OCI-LY3 (cell line): Measurements from ENCODE around the gene ASIC5.
A peak's percentile ranks its signal among the peaks of the same experiment; 100 is the strongest.

Experiments
- H2AFZ ChIP-seq: fragments of 200-600, 300-600 bp; shearing (Covaris generic); 2 replicates; pipeline ENCODE4 v1.6.0; 2014; ENCODE audit warnings: antibody characterized with exemption, low read depth, low read length
- H3K27ac ChIP-seq: fragments of 200-600, 300-600 bp; sonication (generic); 2 replicates; pipeline ENCODE4 v1.5.1; 2014; ENCODE audit warnings: mild to moderate bottlenecking, low read length, moderate library complexity, mixed read lengths
- H3K27me3 ChIP-seq: fragments of 200-600, 300-600 bp; sonication (generic); 2 replicates; pipeline ENCODE4 v1.6.1; 2014; ENCODE audit warnings: low read depth, low read length, mixed read lengths
- H3K36me3 ChIP-seq: fragments of 200-600, 300-600 bp; sonication (generic); replicated peaks from 2 replicates; pipeline ENCODE3; 2014; ENCODE audit warnings: low read depth, low read length, mixed read lengths
- H3K4me1 ChIP-seq: fragments of 300-600, 200-600 bp; sonication (generic); 2 replicates; pipeline ENCODE4 v1.6.1; 2014; ENCODE audit warnings: low read length, mixed read lengths
- H3K4me2 ChIP-seq: fragments of 200-600, 300-600 bp; sonication (generic); 2 replicates; pipeline ENCODE4 v1.6.1; 2014; ENCODE audit warnings: low read length, mixed read lengths
- H3K4me3 ChIP-seq: fragments of 300-600, 200-600 bp; sonication (generic); 2 replicates; pipeline ENCODE4 v1.5.1; 2014; ENCODE audit warnings: antibody characterized with exemption, mild to moderate bottlenecking, low read length, moderate library complexity
- H3K79me2 ChIP-seq: fragments of 300-600, 200-600 bp; shearing (Covaris generic); 2 replicates; pipeline ENCODE4 v1.6.1; 2014; ENCODE audit warnings: mild to moderate bottlenecking, low read length, mixed read lengths
- H3K9ac ChIP-seq: fragments of 300-600, 200-600 bp; shearing (Covaris generic); 2 replicates; pipeline ENCODE4 v1.6.0; 2014; ENCODE audit warnings: mild to moderate bottlenecking, low read length, moderate library complexity
- H3K9me3 ChIP-seq: fragments of 200-600, 300-600 bp; shearing (Covaris generic); 2 replicates; pipeline ENCODE4 v1.6.1; 2014; ENCODE audit warnings: low read length, mixed read lengths; ENCODE audit not compliant: insufficient read depth
- H4K20me1 ChIP-seq: fragments of 200-600, 300-600 bp; sonication (generic); 2 replicates; pipeline ENCODE4 v1.6.1; 2016; ENCODE audit warnings: low read length, mixed read lengths; ENCODE audit not compliant: insufficient read depth
- EZH2phosphoT487 ChIP-seq: fragments of 200-600 bp; shearing (Covaris generic); IDR thresholded peaks from 2 replicates; pipeline ENCODE4 v1.6.1; 2018; ENCODE audit warnings: antibody characterized with exemption, mixed run types, low read depth
- TF ChIP-seq, protein P1 (sequence below): fragments of 200-600, 300-600 bp; sonication (generic); IDR thresholded peaks from 2 replicates; pipeline ENCODE4 v1.5.1; 2014; ENCODE audit warnings: antibody characterized with exemption, low read length, low read depth

ASIC5 gene

DNA sequence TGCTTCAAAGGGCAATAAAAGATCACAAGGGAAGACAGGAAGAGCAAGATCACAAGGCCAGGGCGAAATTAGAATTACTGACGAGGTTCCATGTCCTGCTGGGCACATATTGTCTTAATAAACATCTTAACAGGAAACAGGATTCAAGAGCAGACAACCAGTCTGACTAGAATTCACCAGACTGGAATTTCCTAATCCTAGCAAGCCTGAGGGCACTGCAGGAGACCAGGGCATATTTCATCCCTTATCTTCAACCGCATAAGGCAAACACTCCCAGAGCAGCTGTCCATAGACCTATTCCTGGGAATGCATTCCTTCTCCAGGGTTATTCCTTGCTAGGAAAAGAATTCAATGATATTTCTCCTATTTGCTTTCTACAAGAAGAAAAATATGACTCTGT is 25.0 kb upstream of the ASIC5 start:
- Histone ChIP-seq H3K9me3 (no peaks in the 10 kb centered on the region), H4K20me1 (no peaks in the 10 kb centered on the region), H3K4me3 (no peak overlapping the region), H3K27me3 (no peaks in the 10 kb centered on the region), H2AFZ (no peak overlapping the region), H3K9ac (no peak overlapping the region), H3K79me2 (no peaks in the 10 kb centered on the region), H3K4me1 (peaks cover 17% of the 10 kb centered on the region), H3K4me2 (no peak overlapping the region), H3K36me3 (no peaks in the 10 kb centered on the region), H3K27ac (no peak overlapping the region)
- no peak for TF ChIP-seq EZH2phosphoT487
- TF ChIP-seq, protein P1, sequence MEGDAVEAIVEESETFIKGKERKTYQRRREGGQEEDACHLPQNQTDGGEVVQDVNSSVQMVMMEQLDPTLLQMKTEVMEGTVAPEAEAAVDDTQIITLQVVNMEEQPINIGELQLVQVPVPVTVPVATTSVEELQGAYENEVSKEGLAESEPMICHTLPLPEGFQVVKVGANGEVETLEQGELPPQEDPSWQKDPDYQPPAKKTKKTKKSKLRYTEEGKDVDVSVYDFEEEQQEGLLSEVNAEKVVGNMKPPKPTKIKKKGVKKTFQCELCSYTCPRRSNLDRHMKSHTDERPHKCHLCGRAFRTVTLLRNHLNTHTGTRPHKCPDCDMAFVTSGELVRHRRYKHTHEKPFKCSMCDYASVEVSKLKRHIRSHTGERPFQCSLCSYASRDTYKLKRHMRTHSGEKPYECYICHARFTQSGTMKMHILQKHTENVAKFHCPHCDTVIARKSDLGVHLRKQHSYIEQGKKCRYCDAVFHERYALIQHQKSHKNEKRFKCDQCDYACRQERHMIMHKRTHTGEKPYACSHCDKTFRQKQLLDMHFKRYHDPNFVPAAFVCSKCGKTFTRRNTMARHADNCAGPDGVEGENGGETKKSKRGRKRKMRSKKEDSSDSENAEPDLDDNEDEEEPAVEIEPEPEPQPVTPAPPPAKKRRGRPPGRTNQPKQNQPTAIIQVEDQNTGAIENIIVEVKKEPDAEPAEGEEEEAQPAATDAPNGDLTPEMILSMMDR, result no peak

DNA sequence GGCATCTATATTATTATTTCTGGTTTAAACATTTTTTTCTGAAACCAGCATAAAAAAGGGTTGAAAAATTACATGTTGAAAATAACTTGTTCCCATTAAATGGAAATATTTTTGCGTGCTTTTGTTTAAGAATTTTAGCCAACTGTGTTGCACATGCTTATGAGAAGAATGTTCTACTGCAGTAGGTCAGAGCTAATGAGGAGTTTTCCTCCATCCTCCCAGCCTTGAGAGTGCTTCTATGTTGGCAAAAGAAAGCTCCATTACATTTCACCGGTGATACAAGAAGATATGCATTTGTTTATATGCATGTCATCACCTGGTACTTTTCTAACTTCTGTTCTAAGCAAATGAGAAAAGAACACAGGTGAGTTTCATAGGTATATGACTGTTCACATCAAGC is 23.9 kb upstream of the ASIC5 start:
- no peak for TF ChIP-seq EZH2phosphoT487
- TF ChIP-seq, protein P1, result no peak
- H4K20me1 ChIP-seq, result no peaks in the 10 kb centered on the region
- H3K27ac ChIP-seq, result peak overlapping the region; percentile 5; the same call in 1 of the 2 replicates
- H3K4me3 ChIP-seq, result no peak overlapping the region
- no peaks in the 10 kb centered on the region for H3K79me2 ChIP-seq
- peaks cover 17% of the 10 kb centered on the region for H3K4me1 ChIP-seq
- no peak overlapping the region for H3K9ac ChIP-seq
- H3K36me3 ChIP-seq, result no peaks in the 10 kb centered on the region
- no peaks in the 10 kb centered on the region for H3K27me3 ChIP-seq
- H2AFZ ChIP-seq, result no peak overlapping the region
- H3K4me2 ChIP-seq, result peak overlapping the region; percentile 38
- no peaks in the 10 kb centered on the region for H3K9me3 ChIP-seq

DNA sequence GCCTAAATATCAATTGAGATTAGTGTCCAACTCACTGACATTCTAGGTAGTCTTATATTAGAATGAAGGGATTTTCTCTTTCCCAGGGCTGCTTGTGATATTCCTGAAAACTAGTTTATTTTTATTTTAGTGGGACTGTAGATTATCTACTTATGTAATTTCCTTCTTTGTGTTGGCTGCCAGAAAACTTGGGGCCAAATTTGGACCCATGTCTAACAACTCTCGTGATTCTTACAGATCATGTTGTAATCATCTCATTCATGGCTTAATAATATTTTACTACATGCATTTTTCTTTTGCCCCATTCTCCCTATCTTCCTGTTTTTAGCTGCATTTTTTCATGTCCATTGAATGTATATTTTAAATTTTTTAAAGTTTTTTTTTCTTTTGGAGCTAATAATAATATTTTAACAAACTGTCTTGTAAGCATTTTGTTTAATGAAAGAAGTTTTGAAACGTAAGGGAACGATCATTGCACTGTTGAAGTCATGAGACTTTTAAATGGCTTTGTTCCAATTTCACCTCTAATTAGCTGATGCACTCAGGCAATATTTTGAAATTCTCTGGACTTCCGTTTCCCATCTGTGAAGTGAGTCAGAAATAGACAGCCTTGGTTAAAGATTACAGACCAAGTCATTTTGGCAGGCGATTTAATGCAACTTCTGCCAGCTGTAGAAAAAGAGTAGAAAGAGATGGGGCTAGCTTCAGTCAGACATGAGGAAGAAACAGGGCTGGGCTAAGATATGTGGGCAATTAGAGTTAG is 23.1 kb upstream of the ASIC5 start:
- H3K79me2 ChIP-seq, result no peaks in the 10 kb centered on the region
- no peak overlapping the region for H3K4me3 ChIP-seq
- no peaks in the 10 kb centered on the region for H3K9me3 ChIP-seq
- H4K20me1 ChIP-seq, result no peaks in the 10 kb centered on the region
- H3K4me1 ChIP-seq, result peaks cover 17% of the 10 kb centered on the region
- H3K9ac ChIP-seq, result no peak overlapping the region
- H3K27me3 ChIP-seq, result no peaks in the 10 kb centered on the region
- peak overlapping the region; percentile 15; the same call in 1 of the 2 replicates for H3K27ac ChIP-seq
- H3K4me2 ChIP-seq, result peak overlapping the region; percentile 38
- no peaks in the 10 kb centered on the region for H3K36me3 ChIP-seq
- no peak overlapping the region for H2AFZ ChIP-seq
- TF ChIP-seq, protein P1, result no peak
- TF ChIP-seq EZH2phosphoT487, result no peak

DNA sequence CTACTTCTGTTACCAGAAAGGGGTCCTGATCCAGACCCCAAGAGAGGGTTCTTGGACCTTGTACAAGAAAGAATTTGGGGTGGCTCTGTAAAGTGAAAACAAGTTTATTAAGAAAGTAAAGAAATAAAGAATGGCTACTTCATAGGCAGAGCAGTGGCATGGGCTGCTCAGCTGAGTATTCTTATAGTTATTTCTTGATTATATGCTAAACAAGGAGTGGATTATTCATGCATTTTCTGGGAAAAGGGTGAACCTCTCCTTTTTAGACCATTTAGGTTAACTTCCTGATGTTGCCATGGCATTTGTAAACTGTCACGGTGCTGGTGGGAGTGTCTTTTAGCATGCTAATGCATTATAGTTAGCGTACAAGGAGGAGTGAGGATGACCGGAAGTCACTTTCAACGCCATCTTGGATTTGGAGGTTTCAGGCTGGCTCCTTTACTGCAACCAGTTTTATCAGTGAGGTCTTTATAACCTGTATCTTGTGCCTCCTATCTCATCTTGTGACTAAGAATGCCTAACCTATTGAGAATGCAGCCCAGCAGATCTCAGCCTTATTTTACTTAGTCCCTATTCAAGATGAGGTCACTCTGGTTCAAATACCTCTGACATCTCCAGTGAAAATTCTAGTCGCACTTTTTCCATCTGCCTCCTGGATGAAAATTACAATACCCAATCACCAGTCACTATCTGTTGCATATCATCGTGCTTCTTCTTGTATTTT is 21.9 kb upstream of the ASIC5 start:
- H3K27me3 ChIP-seq, result no peaks in the 10 kb centered on the region
- no peaks in the 10 kb centered on the region for H3K79me2 ChIP-seq
- no peaks in the 10 kb centered on the region for H4K20me1 ChIP-seq
- H3K36me3 ChIP-seq, result no peaks in the 10 kb centered on the region
- H3K9me3 ChIP-seq, result no peaks in the 10 kb centered on the region
- no peak overlapping the region for H3K27ac ChIP-seq
- TF ChIP-seq, protein P1, result no peak
- no peak for TF ChIP-seq EZH2phosphoT487
- no peak overlapping the region for H3K4me3 ChIP-seq
- peaks cover 24% of the 10 kb centered on the region for H3K4me1 ChIP-seq
- no peak overlapping the region for H3K9ac ChIP-seq
- no peak overlapping the region for H2AFZ ChIP-seq
- no peak overlapping the region for H3K4me2 ChIP-seq
